DOHH2 (cell line): ENCODE measurements around the gene PRSS37.

Experiments used
- H3F3A ChIP-seq: fragments of 200-600 bp; sonication (generic), shearing (Covaris generic); 2 replicates; pipeline ENCODE4 v1.6.0; 2016; ENCODE audit warnings: antibody characterized with exemption, mild to moderate bottlenecking; ENCODE audit not compliant: control insufficient read depth, insufficient read depth
- H3K27ac ChIP-seq: fragments of 200-600 bp; sonication (generic); 2 replicates; pipeline ENCODE4 v1.5.1; 2014; ENCODE audit warnings: low read depth, mild to moderate bottlenecking, low read length, moderate library complexity
- H3K27me3 ChIP-seq: fragments of 200-600 bp; sonication (generic); 2 replicates; pipeline ENCODE4 v1.6.1; 2014; ENCODE audit warnings: mild to moderate bottlenecking, low read length, mixed read lengths; ENCODE audit not compliant: control insufficient read depth
- H3K36me3 ChIP-seq: fragments of 200-600 bp; sonication (generic); 2 replicates; pipeline ENCODE4 v1.6.1; 2014; ENCODE audit warnings: mild to moderate bottlenecking, low read length, moderate library complexity, mixed read lengths; ENCODE audit not compliant: control insufficient read depth
- H3K4me1 ChIP-seq: fragments of 200-600 bp; sonication (generic); 2 replicates; pipeline ENCODE4 v1.6.1; 2014; ENCODE audit warnings: mild to moderate bottlenecking, low read length, mixed read lengths; ENCODE audit not compliant: control insufficient read depth
- H3K4me2 ChIP-seq: fragments of 200-600 bp; sonication (generic); 2 replicates; pipeline ENCODE4 v1.6.0; 2014; ENCODE audit warnings: mild to moderate bottlenecking, low read length, moderate library complexity
- H3K4me3 ChIP-seq: fragments of 200-600 bp; sonication (generic); 2 replicates; pipeline ENCODE4 v1.5.1; 2014; ENCODE audit warnings: mild to moderate bottlenecking, low read length, mixed read lengths
- H3K79me2 ChIP-seq: fragments of 200-600 bp; sonication (generic); 2 replicates; pipeline ENCODE4 v1.6.1; 2014; ENCODE audit warnings: mild to moderate bottlenecking, low read length, mixed read lengths; ENCODE audit not compliant: control insufficient read depth
- H3K9me2 ChIP-seq: fragments of 200-600 bp; sonication (generic); replicated peaks from 2 replicates; pipeline ENCODE4 v1.6.1; 2014; ENCODE audit warnings: mild to moderate bottlenecking, low read length, mixed read lengths; ENCODE audit not compliant: control insufficient read depth
- H3K9me3 ChIP-seq: fragments of 200-600 bp; sonication (generic); 2 replicates; pipeline ENCODE4 v1.6.1; 2014; ENCODE audit warnings: antibody characterized with exemption, low read length, mixed read lengths; ENCODE audit not compliant: control insufficient read depth, insufficient read depth
- H4K20me1 ChIP-seq: fragments of 200-600 bp; sonication (generic); 2 replicates; pipeline ENCODE4 v1.6.0; 2014; ENCODE audit warnings: low read depth, mild to moderate bottlenecking, antibody characterized with exemption, low read length, moderate library complexity; ENCODE audit not compliant: control insufficient read depth, insufficient read depth
- CTCF ChIP-seq: fragments of 200-600 bp; sonication (generic); IDR thresholded peaks from one replicate; pipeline ENCODE4 v1.5.1; 2014; ENCODE audit warnings: antibody characterized with exemption, mild to moderate bottlenecking, low read depth, low read length; ENCODE audit not compliant: poor library complexity, severe bottlenecking
- EZH2phosphoT487 ChIP-seq: fragments of 200-600 bp; sonication (generic); IDR thresholded peaks from 2 replicates; pipeline ENCODE4 v1.6.1; 2017; ENCODE audit warnings: borderline replicate concordance, mild to moderate bottlenecking, antibody characterized with exemption, low read length, moderate library complexity, mixed read lengths

Gene PRSS37

DNA sequence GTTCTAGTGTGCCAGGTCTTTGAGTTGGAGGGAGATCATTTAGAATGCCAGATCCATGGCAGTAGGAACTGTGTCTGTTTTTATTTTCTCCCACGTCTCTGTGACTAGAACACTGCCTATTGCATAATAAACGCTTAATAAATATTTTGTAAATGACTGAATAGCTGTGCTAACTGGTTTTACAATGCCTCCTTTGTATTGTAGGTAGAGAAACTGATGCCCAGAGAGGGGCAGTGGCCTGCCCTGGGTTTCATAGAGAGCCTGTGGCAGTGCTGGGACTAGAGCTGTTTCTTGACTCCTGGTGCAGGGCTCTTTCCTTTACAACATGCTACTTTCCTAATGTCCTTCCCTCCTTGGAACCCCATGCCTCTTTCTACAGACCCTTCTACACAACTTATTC lies 48.8 kb downstream of the PRSS37 start:
- TF ChIP-seq CTCF: no peak
- no peak for TF ChIP-seq EZH2phosphoT487

DNA sequence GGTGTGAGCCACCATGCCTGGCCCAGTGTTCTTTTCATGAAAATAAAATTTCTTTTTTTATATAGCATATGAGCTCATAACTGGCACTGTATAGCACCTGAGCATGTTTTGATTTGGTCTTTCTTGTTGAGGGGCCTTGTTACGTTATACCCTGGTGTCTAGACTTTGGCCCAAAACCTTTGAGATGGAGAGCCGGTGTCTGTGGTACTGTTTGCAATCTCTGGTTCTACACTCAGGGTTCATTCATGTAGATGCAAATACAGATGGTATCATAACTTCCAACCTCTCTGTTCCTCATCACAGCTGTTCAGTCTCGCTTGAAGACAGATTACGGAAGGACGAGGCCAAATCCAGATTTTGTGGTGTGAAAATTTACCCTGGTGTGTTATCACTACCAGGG lies 51.4 kb downstream of the PRSS37 start, which contains the start of gene TAS2R5:
Gene TAS2R5, plus strand, starts transcription at position 301 of the 400 bp plus-strand sequence. CDS start 145 bp downstream, outside the sequence.
- H3K9me2 ChIP-seq: no peaks in the 10 kb centered on the region
- H3K4me3 ChIP-seq: no peak within 1 kb of the TSS
- no peaks in the 10 kb centered on the region for H3F3A ChIP-seq
- no peak for TF ChIP-seq CTCF
- no peak for TF ChIP-seq EZH2phosphoT487
- no peaks in the 10 kb centered on the region for H3K9me3 ChIP-seq
- H4K20me1 ChIP-seq: no peaks in the 10 kb centered on the region
- H3K4me2 ChIP-seq: no peak within 1 kb of the TSS
- peaks cover 4% of the 10 kb centered on the region; the same call in 1 of the 2 replicates for H3K4me1 ChIP-seq
- H3K27me3 ChIP-seq: no peaks in the 10 kb centered on the region
- H3K27ac ChIP-seq: no peak within 1 kb of the TSS
- H3K79me2 ChIP-seq: no peaks in the 10 kb centered on the region
- no peaks in the 10 kb centered on the region for H3K36me3 ChIP-seq

More for the DNA sequence above, 48.8 kb downstream of the PRSS37 start:
- no peaks in the 10 kb centered on the region for H3K9me3 ChIP-seq
- H3K79me2 ChIP-seq: no peaks in the 10 kb centered on the region
- peaks cover 4% of the 10 kb centered on the region; the same call in 1 of the 2 replicates for H3K4me1 ChIP-seq
- no peaks in the 10 kb centered on the region for H3F3A ChIP-seq
- H3K27ac ChIP-seq: no peak overlapping the region
- no peaks in the 10 kb centered on the region for H3K36me3 ChIP-seq
- H3K27me3 ChIP-seq: no peaks in the 10 kb centered on the region
- no peaks in the 10 kb centered on the region for H4K20me1 ChIP-seq
- H3K9me2 ChIP-seq: no peaks in the 10 kb centered on the region
- no peak overlapping the region for H3K4me3 ChIP-seq
- H3K4me2 ChIP-seq: no peak overlapping the region

GRCh38 chr7:141788296-141788695 lies 53.0 kb downstream of the PRSS37 start:
- no peaks in the 10 kb centered on the region for H3K36me3 ChIP-seq
- TF ChIP-seq CTCF (no peak), EZH2phosphoT487 (no peak)
- H3K4me3 ChIP-seq: no peak overlapping the region
- H4K20me1 ChIP-seq: no peaks in the 10 kb centered on the region
- H3K27ac ChIP-seq: no peak overlapping the region
- H3F3A ChIP-seq: no peaks in the 10 kb centered on the region
- H3K9me3 ChIP-seq: no peaks in the 10 kb centered on the region
- no peaks in the 10 kb centered on the region for H3K9me2 ChIP-seq
- H3K79me2 ChIP-seq: no peaks in the 10 kb centered on the region
- H3K4me1 ChIP-seq: peaks cover 4% of the 10 kb centered on the region; the same call in 1 of the 2 replicates
- no peak overlapping the region for H3K4me2 ChIP-seq
- H3K27me3 ChIP-seq: no peaks in the 10 kb centered on the region
